ENCODE data around the gene MRPL27.

The MRPL27 gene

DNA sequence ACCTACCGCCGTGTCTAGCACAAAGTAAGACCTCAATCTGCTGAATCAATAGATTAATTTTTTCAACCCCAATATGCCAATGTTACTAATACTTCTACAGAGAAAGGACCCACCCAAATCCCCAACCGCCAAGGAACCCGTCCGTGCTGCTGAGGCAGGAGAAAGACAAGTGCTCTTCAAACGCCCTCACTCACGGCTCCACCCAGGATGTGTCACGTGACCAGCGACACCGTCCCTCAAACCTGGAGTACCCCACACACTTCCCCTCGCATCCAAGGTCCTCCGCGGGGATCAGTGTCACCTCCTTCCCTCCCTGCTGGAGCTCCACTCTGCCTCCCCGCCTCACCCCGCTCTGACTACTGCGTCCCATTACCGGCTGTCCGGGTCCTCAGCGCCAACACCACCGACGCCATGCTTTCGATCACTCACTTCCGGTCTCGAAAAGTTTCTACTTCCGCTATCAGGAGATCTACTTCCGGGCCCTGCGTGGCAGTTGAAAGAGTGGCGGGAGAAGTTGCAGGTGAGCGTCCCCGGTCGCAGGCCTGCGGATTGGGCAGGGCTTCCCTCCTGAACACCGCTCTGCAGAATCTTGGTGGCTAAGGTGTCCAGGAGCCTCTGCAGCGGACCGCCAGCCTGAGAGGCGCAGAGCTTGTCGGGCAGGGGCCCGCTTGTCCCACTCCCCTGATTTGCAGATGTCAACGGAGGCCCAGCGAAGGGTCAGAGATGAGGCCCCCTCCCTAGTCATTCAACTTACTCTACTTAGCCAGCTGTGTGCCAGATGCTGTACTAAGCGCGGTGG lies at the start of gene MRPL27, which contains the start of gene EME1:
Gene MRPL27 (minus strand): TSS at position 427 of the 799 bp plus-strand sequence. CDS start 14 bp downstream, at position 413.
Gene EME1 (plus strand): TSS at position 472 of the 799 bp plus-strand sequence. CDS start 1,980 bp downstream, outside the sequence.
- peak within 1 kb of the TSS; percentile 87 for H3K4me3 ChIP-seq (ENCODE audit: low read length, poor library complexity, severe bottlenecking)
- H3K9me2 ChIP-seq (replicated peaks; ENCODE audit: low read depth, low read length) = no peaks in the 10 kb centered on the region
- H3K36me3 ChIP-seq (ENCODE audit: insufficient read depth, low read length) = peaks cover 26% of the 10 kb centered on the region
- no peaks in the 10 kb centered on the region for H3K27me3 ChIP-seq (ENCODE audit: insufficient read depth, low read length, poor library complexity, severe bottlenecking)
- no peaks in the 10 kb centered on the region for H4K20me1 ChIP-seq (ENCODE audit: insufficient read depth, low read length, poor library complexity, severe bottlenecking)
- TF ChIP-seq EZH2phosphoT487 (IDR thresholded peaks at IDR 0.05; ENCODE audit: borderline replicate concordance) = no peak
- TF ChIP-seq, protein P1, sequence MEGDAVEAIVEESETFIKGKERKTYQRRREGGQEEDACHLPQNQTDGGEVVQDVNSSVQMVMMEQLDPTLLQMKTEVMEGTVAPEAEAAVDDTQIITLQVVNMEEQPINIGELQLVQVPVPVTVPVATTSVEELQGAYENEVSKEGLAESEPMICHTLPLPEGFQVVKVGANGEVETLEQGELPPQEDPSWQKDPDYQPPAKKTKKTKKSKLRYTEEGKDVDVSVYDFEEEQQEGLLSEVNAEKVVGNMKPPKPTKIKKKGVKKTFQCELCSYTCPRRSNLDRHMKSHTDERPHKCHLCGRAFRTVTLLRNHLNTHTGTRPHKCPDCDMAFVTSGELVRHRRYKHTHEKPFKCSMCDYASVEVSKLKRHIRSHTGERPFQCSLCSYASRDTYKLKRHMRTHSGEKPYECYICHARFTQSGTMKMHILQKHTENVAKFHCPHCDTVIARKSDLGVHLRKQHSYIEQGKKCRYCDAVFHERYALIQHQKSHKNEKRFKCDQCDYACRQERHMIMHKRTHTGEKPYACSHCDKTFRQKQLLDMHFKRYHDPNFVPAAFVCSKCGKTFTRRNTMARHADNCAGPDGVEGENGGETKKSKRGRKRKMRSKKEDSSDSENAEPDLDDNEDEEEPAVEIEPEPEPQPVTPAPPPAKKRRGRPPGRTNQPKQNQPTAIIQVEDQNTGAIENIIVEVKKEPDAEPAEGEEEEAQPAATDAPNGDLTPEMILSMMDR (conservative IDR thresholded peaks at IDR 0.05; ENCODE audit: low read length) = no peak
- peaks cover 52% of the 10 kb centered on the region for H3K79me2 ChIP-seq (ENCODE audit: insufficient read depth, low read length)
- H3F3A ChIP-seq (ENCODE audit: low read depth) = no peaks in the 10 kb centered on the region
- H3K9ac ChIP-seq (ENCODE audit: low read depth, low read length, poor library complexity, severe bottlenecking) = peak within 1 kb of the TSS; percentile 96
- peak within 1 kb of the TSS; percentile 87 for H3K4me2 ChIP-seq (ENCODE audit: low read depth, low read length, poor library complexity, severe bottlenecking)
- no peaks in the 10 kb centered on the region for H3K9me3 ChIP-seq (ENCODE audit: insufficient read depth, low read depth, low read length)
- peak within 1 kb of the TSS; percentile 98 for H2AFZ ChIP-seq (ENCODE audit: low read length)
- peaks cover 30% of the 10 kb centered on the region for H3K4me1 ChIP-seq (ENCODE audit: insufficient read depth, low read length, poor library complexity, severe bottlenecking)

DNA sequence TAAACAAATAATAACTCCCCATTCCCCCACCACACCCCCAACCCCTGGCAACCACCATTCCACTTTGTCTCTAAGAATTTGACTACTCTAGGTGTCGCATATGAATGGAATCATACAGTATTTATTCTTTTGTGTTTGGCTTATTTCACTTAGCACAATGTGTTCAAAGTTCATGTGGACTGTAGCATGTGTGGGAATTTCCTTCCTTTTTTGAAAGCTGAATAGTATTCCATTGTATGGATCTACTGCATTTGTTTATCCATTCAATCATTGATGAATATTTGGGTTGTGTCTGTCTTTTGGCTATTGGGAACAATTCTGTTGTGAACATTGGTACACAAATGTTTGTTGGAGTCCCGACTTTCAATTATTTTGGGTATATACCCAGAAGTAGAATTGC lies 49.8 kb upstream of the MRPL27 start:
- Histone ChIP-seq H4K20me1 (ENCODE audit: insufficient read depth, low read length, poor library complexity, severe bottlenecking) (no peaks in the 10 kb centered on the region), H2AFZ (ENCODE audit: low read length) (no peak overlapping the region), H3K9me3 (ENCODE audit: insufficient read depth, low read depth, low read length) (no peaks in the 10 kb centered on the region), H3K9ac (ENCODE audit: low read depth, low read length, poor library complexity, severe bottlenecking) (no peak overlapping the region), H3K4me1 (ENCODE audit: insufficient read depth, low read length, poor library complexity, severe bottlenecking) (peaks cover 49% of the 10 kb centered on the region), H3K27me3 (ENCODE audit: insufficient read depth, low read length, poor library complexity, severe bottlenecking) (no peaks in the 10 kb centered on the region), H3K4me2 (ENCODE audit: low read depth, low read length, poor library complexity, severe bottlenecking) (no peak overlapping the region), H3K4me3 (ENCODE audit: low read length, poor library complexity, severe bottlenecking) (no peak overlapping the region), H3K79me2 (ENCODE audit: insufficient read depth, low read length) (peaks cover 24% of the 10 kb centered on the region), H3F3A (ENCODE audit: low read depth) (peaks cover 15% of the 10 kb centered on the region), H3K9me2 (replicated peaks; ENCODE audit: low read depth, low read length) (no peaks in the 10 kb centered on the region), H3K36me3 (ENCODE audit: insufficient read depth, low read length) (no peaks in the 10 kb centered on the region)
- TF ChIP-seq EZH2phosphoT487 (IDR thresholded peaks at IDR 0.05; ENCODE audit: borderline replicate concordance) = no peak
- TF ChIP-seq, protein P1 (conservative IDR thresholded peaks at IDR 0.05; ENCODE audit: low read length) = no peak

DNA sequence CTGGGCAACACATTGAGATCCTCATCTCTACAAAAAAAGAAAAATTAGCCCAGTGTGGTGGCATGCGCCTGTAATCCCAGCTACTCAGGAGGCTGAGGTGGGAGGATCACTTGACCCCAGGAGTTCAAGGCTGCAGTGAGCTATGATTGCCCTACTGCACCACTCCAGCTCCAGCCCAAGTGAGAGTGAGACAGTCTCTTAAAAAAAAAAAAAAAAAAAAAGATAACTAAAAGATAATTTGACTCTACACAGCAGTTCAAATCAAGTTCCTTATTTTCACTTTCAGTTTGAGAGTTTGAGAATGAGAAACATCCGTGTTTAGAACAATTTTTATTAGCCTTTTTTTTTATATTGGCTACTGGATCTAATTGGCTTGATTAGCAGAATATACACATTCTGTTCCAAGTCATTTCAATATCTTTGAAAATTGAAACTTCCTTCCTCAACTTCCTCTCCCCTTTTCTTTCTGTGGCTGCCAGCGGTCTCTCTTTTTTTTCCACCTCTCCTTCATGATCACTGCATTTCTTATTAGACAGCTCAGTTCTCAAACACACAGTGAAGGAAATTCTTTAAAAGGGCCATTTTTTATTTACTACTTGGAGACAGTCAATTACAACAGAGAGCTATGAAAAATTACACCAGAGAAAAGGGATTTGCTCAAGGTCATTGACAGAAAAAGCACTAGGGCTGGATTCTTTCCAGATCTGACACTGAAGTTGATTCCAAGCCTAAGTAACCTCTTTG lies 48.5 kb upstream of the MRPL27 start:
- no peaks in the 10 kb centered on the region for H3K9me3 ChIP-seq (ENCODE audit: insufficient read depth, low read depth, low read length)
- H3K36me3 ChIP-seq (ENCODE audit: insufficient read depth, low read length) = no peaks in the 10 kb centered on the region
- peak overlapping the region; percentile 69 for H3K9ac ChIP-seq (ENCODE audit: low read depth, low read length, poor library complexity, severe bottlenecking)
- peaks cover 14% of the 10 kb centered on the region for H3K79me2 ChIP-seq (ENCODE audit: insufficient read depth, low read length)
- H3K9me2 ChIP-seq (replicated peaks; ENCODE audit: low read depth, low read length) = no peaks in the 10 kb centered on the region
- H3K4me2 ChIP-seq (ENCODE audit: low read depth, low read length, poor library complexity, severe bottlenecking) = peak overlapping the region; percentile 75
- no peaks in the 10 kb centered on the region for H4K20me1 ChIP-seq (ENCODE audit: insufficient read depth, low read length, poor library complexity, severe bottlenecking)
- peak overlapping the region; percentile 79 for H2AFZ ChIP-seq (ENCODE audit: low read length)
- TF ChIP-seq EZH2phosphoT487 (IDR thresholded peaks at IDR 0.05; ENCODE audit: borderline replicate concordance) = no peak
- TF ChIP-seq, protein P1 (conservative IDR thresholded peaks at IDR 0.05; ENCODE audit: low read length) = no peak
- peak overlapping the region; percentile 70 for H3K4me3 ChIP-seq (ENCODE audit: low read length, poor library complexity, severe bottlenecking)
- peaks cover 11% of the 10 kb centered on the region for H3F3A ChIP-seq (ENCODE audit: low read depth)
- peaks cover 40% of the 10 kb centered on the region for H3K4me1 ChIP-seq (ENCODE audit: insufficient read depth, low read length, poor library complexity, severe bottlenecking)
- no peaks in the 10 kb centered on the region for H3K27me3 ChIP-seq (ENCODE audit: insufficient read depth, low read length, poor library complexity, severe bottlenecking)
